ENCODE results near the gene NAV2. TPM values are rescaled to one million over a fixed set of nuclear protein-coding genes. Genes with fewer than 3 reads are reported as not detected.

Gene NAV2
- total RNA-seq, 1 donor from 2014 or later, result 10.3 TPM

GRCh38 chr11:19816817-19817216, 104.2 kb downstream of the NAV2 start:
- H3K9me3 Mint-ChIP-seq, result no peaks in the 10 kb centered on the region
- CTCF ChIA-PET, result no interaction called here
- no peak overlapping the region for H3K27ac Mint-ChIP-seq
- TF ChIP-seq CTCF (IDR thresholded peaks at IDR 0.05), result no peak
- intact Hi-C loops (cut with micrococcal nuclease), result no loop called here
- H3K36me3 Mint-ChIP-seq (ENCODE audit: low read depth), result no peaks in the 10 kb centered on the region
- no peak overlapping the region for H3K4me3 Mint-ChIP-seq
- ATAC-seq (ENCODE audit: low read depth) (no peak), DNase-seq (no peak)
- H3K4me1 Mint-ChIP-seq, result no peaks in the 10 kb centered on the region
- H3K27me3 Mint-ChIP-seq, result peaks cover 11% of the 10 kb centered on the region
- POLR2A ChIA-PET, result no interaction called here

GRCh38 chr11:19817265-19817851, 104.7 kb downstream of the NAV2 start:
- no peaks in the 10 kb centered on the region for H3K9me3 Mint-ChIP-seq
- no peak overlapping the region for H3K4me3 Mint-ChIP-seq
- H3K4me1 Mint-ChIP-seq, result no peaks in the 10 kb centered on the region
- peaks cover 14% of the 10 kb centered on the region for H3K27me3 Mint-ChIP-seq
- ChIA-PET POLR2A (no interaction called here), CTCF (no interaction called here)
- ATAC-seq (ENCODE audit: low read depth) (no peak), DNase-seq (no peak)
- TF ChIP-seq CTCF (IDR thresholded peaks at IDR 0.05), result no peak
- no peaks in the 10 kb centered on the region for H3K36me3 Mint-ChIP-seq (ENCODE audit: low read depth)
- H3K27ac Mint-ChIP-seq, result no peak overlapping the region
- intact Hi-C loops (cut with micrococcal nuclease), result no loop called here

GRCh38 chr11:19817870-19818269, 105.2 kb downstream of the NAV2 start:
- intact Hi-C loops (cut with micrococcal nuclease), result no loop called here
- Mint-ChIP-seq H3K36me3 (ENCODE audit: low read depth) (no peaks in the 10 kb centered on the region), H3K27me3 (peaks cover 16% of the 10 kb centered on the region), H3K4me1 (no peaks in the 10 kb centered on the region), H3K4me3 (no peak overlapping the region), H3K27ac (no peak overlapping the region), H3K9me3 (no peaks in the 10 kb centered on the region)
- no peak for ATAC-seq (ENCODE audit: low read depth)
- no peak for DNase-seq
- POLR2A ChIA-PET, result no interaction called here
- TF ChIP-seq CTCF (IDR thresholded peaks at IDR 0.05), result no peak
- CTCF ChIA-PET, result no interaction called here

GRCh38 chr11:19818619-19819018, 106.0 kb downstream of the NAV2 start:
- H3K27ac Mint-ChIP-seq, result no peak overlapping the region
- H3K27me3 Mint-ChIP-seq, result peaks cover 16% of the 10 kb centered on the region
- TF ChIP-seq CTCF (IDR thresholded peaks at IDR 0.05), result no peak
- H3K36me3 Mint-ChIP-seq (ENCODE audit: low read depth), result no peaks in the 10 kb centered on the region
- H3K4me1 Mint-ChIP-seq, result no peaks in the 10 kb centered on the region
- DNase-seq (no peak), ATAC-seq (ENCODE audit: low read depth) (no peak)
- ChIA-PET POLR2A (no interaction called here), CTCF (no interaction called here)
- no peaks in the 10 kb centered on the region for H3K9me3 Mint-ChIP-seq
- no peak overlapping the region for H3K4me3 Mint-ChIP-seq
- intact Hi-C loops (cut with micrococcal nuclease), result no loop called here

- Mint-ChIP-seq H3K4me1 (no peaks in the 10 kb centered on the region), H3K36me3 (ENCODE audit: low read depth) (no peaks in the 10 kb centered on the region), H3K27me3 (peaks cover 16% of the 10 kb centered on the region), H3K4me3 (no peak overlapping the region), H3K9me3 (no peaks in the 10 kb centered on the region), H3K27ac (no peak overlapping the region)
- ChIA-PET POLR2A (no interaction called here), CTCF (no interaction called here)
- no peak for ATAC-seq (ENCODE audit: low read depth)
- DNase-seq, result no peak
- intact Hi-C loops (cut with micrococcal nuclease), result no loop called here
- TF ChIP-seq CTCF (IDR thresholded peaks at IDR 0.05), result no peak
These were observed 106.5 kb downstream of the NAV2 start for GRCh38 chr11:19819148-19819547.

All from activated B cell treated with CpG ODN at 0.5 μM for 24 hours (primary cell).